GM12878 (cell line): ENCODE measurements around the gene ZKSCAN8. TPM values are rescaled to one million over a fixed set of nuclear protein-coding genes. Genes with fewer than 3 reads are reported as not detected.

ENCODE experiments used
- ATAC-seq: fragments of 200-7000 bp; cut with Tn5 transposase; 3 replicates; pipeline ENCODE4 v1.9.1; 2020; ENCODE audit warnings: mild to moderate bottlenecking, moderate library complexity
- BruUV-seq: library from RNA; stranded (reverse); fragments of 400-500 nt; replicated peaks from 2 replicates; lab custom pipeline; 2021; lab: Mats Ljungman, UMichigan
- CTCF ChIA-PET: fragments of 300-600 bp; sonication (Branson Sonifier 250); formaldehyde crosslinking; extraction: SDS; loops from one replicate; lab custom pipeline; 2021; ENCODE audit warnings: inconsistent platforms; lab: Yijun Ruan, JAX
- POLR2A ChIA-PET: fragments of 350-600 bp; formaldehyde crosslinking; extraction: SDS; loops from one replicate; lab custom pipeline; 2021; ENCODE audit warnings: inconsistent platforms; lab: Charles Lee
- RAD21 ChIA-PET: fragments of 300-600 bp; sonication (Branson Sonifier 250); formaldehyde crosslinking; loops from one replicate; lab custom pipeline; 2023; ENCODE audit warnings: antibody characterized with exemption; ENCODE audit not compliant: unreplicated experiment; lab: Charles Lee
- SMC1A ChIA-PET: fragments of 300-600 bp; sonication (Branson Sonifier 250); formaldehyde crosslinking; loops from one replicate; lab custom pipeline; 2023; ENCODE audit not compliant: unreplicated experiment, uncharacterized antibody; lab: Charles Lee
- DNase-seq: peaks from one replicate; pipeline ENCODE4 v3.0.0-alpha.2; 2011; ENCODE audit warnings: low read depth, low spot score
- FAIRE-seq: peaks from 3 replicates; lab custom pipeline; 2011; peaks lifted over from hg19 to GRCh38; lab: Jason Lieb, UNC
- H2AFZ ChIP-seq: 2 replicates; pipeline ENCODE4 v1.6.0; 2011; ENCODE audit warnings: low read depth, low read length, control low read depth; ENCODE audit not compliant: control insufficient read depth
- H3K27ac ChIP-seq: 2 replicates; pipeline ENCODE4 v1.5.1; 2011; ENCODE audit warnings: control low read depth; ENCODE audit not compliant: control insufficient read depth, insufficient read depth
- H3K27me3 ChIP-seq, 2 experiments: replicated peaks in 1 of 2; 2 replicates each; pipeline versions ENCODE4 v1.6.0 to v1.6.1; 2011; ENCODE audit warnings: low read length in 1 of 2; ENCODE audit not compliant: control insufficient read depth in 2 of 2, insufficient read depth in 2 of 2
- H3K36me3 ChIP-seq, 2 experiments: 2 replicates each; pipeline ENCODE4 v1.5.1; 2011; ENCODE audit warnings: low read length in 1 of 2; ENCODE audit not compliant: control insufficient read depth in 2 of 2, insufficient read depth in 2 of 2
- H3K4me1 ChIP-seq: 2 replicates; pipeline ENCODE4 v1.6.1; 2011; ENCODE audit warnings: mild to moderate bottlenecking, low read length, moderate library complexity, mixed read lengths; ENCODE audit not compliant: control insufficient read depth, insufficient read depth
- H3K4me2 ChIP-seq: 2 replicates; pipeline ENCODE4 v1.6.0; 2011; ENCODE audit warnings: control low read depth; ENCODE audit not compliant: control insufficient read depth, insufficient read depth
- H3K4me3 ChIP-seq: fragments of 200-600 bp; sonication (generic); 2 replicates; pipeline ENCODE4 v1.5.1; 2016
- H3K79me2 ChIP-seq: 2 replicates; pipeline ENCODE4 v1.6.0; 2011; ENCODE audit warnings: low read length; ENCODE audit not compliant: control insufficient read depth, insufficient read depth
- H3K9ac ChIP-seq: 2 replicates; pipeline ENCODE4 v1.8.0; 2011; ENCODE audit warnings: low read length, control low read depth, mixed read lengths; ENCODE audit not compliant: control insufficient read depth, insufficient read depth
- H3K9me3 ChIP-seq: replicated peaks from 3 replicates; pipeline ENCODE4 v1.5.1; 2011; ENCODE audit warnings: mild to moderate bottlenecking, low read length; ENCODE audit not compliant: control insufficient read depth, insufficient read depth
- H4K20me1 ChIP-seq: 2 replicates; pipeline ENCODE4 v1.6.0; 2011; ENCODE audit not compliant: control insufficient read depth, insufficient read depth
- BMI1 ChIP-seq: fragments of 450-650 bp; IDR thresholded peaks from 2 replicates; pipeline ENCODE4 v1.6.1; 2016; ENCODE audit warnings: mild to moderate bottlenecking, moderate library complexity, borderline replicate concordance
- CTCF ChIP-seq, 3 experiments: IDR thresholded peaks in 2 of 3; conservative IDR thresholded peaks in 1 of 3; 2 replicates each; pipeline ENCODE4 v1.5.1; 2011; ENCODE audit warnings: low read depth in 3 of 3, low read length in 3 of 3, mild to moderate bottlenecking in 3 of 3, control low read depth in 2 of 3, moderate library complexity in 2 of 3, inconsistent platforms in 1 of 3, mixed read lengths in 1 of 3; ENCODE audit not compliant: control insufficient read depth in 2 of 3, insufficient read depth in 1 of 3; ENCODE audit errors: extremely low read depth in 1 of 3
- EP300 ChIP-seq, 2 experiments: fragments of 150-350 bp in 1 of 2; IDR thresholded peaks; 2 replicates each; pipeline ENCODE4 v1.6.1; 2011 to 2012; ENCODE audit warnings: low read depth in 2 of 2, low read length in 2 of 2, borderline replicate concordance in 1 of 2, improper control_type of control experiment in 1 of 2, inconsistent platforms in 1 of 2; ENCODE audit not compliant: control insufficient read depth in 1 of 2
- HDAC6 ChIP-seq: fragments of 200-600 bp; sonication (generic); IDR thresholded peaks from one replicate; pipeline ENCODE4 v1.8.0; 2017; ENCODE audit warnings: antibody characterized with exemption; ENCODE audit not compliant: unreplicated experiment
- LARP7 ChIP-seq: fragments of 450-650 bp; IDR thresholded peaks from 2 replicates; pipeline ENCODE4 v1.6.1; 2017; ENCODE audit warnings: mild to moderate bottlenecking
- MEF2B ChIP-seq: fragments of 450-650 bp; IDR thresholded peaks from 2 replicates; pipeline ENCODE4 v1.6.1; 2018; ENCODE audit warnings: mild to moderate bottlenecking, moderate library complexity; ENCODE audit not compliant: partially characterized antibody, poor library complexity, severe bottlenecking
- RAD21 ChIP-seq: IDR thresholded peaks from 2 replicates; pipeline ENCODE4 v1.6.1; 2011; ENCODE audit warnings: mild to moderate bottlenecking, low read depth, low read length, moderate library complexity; ENCODE audit not compliant: insufficient read depth
- WGBS: methylation state at CpG from one replicate; pipeline ENCODE4 v1.1.6; 2016; ENCODE audit warnings: low lambda C conversion rate; ENCODE audit not compliant: insufficient replicate concordance, insufficient coverage; ENCODE audit errors: missing lambda C conversion rate; 5-methylcytosine and 5-hydroxymethylcytosine counted together
- in situ Hi-C: fragments of 300-500 bp; cut with MboI; formaldehyde crosslinking; loops from 9 replicates; pipeline ENCODE4 v1.14.3; 2018; ENCODE audit warnings: mixed read lengths
- intact Hi-C: fragments of 100-400 bp; cut with micrococcal nuclease; formaldehyde crosslinking; loops from one replicate; pipeline ENCODE4 v1.14.2; 2022; ENCODE audit not compliant: unreplicated experiment
- polyA plus RNA-seq, 11 experiments: library from polyadenylated mRNA; depleted of rRNA in 4 of 11; unstranded in 6 of 11; stranded (reverse) in 5 of 11; fragments of >200 nt; fragmentation: Nextera tagmentation in 4 of 11; fragmentation: Illumina TruSeq in 1 of 11; extraction: Ambion mirVana in 4 of 11; extraction: Trizol in 1 of 11; gene quantifications; 1 replicate in 1 of 11; 2 replicates in 10 of 11; pipeline versions ENCODE4 v1.2.1 to v1.2.3, GENCODE V29; 2011 to 2016; ENCODE audit warnings: inconsistent platforms in 2 of 11, missing spikeins in 2 of 11, low read depth in 1 of 11
- total RNA-seq, 4 experiments: library from RNA; depleted of rRNA in 3 of 4; stranded (reverse); fragments of >200 nt in 3 of 4; fragmentation: Illumina TruSeq in 1 of 4; extraction: Trizol in 1 of 4; gene quantifications; 2 replicates each; pipeline versions ENCODE4 v1.2.1 to v1.2.3, GENCODE V29; 2013 to 2021
- TF ChIP-seq, protein P1 (sequence below): fragments of 450-650 bp; IDR thresholded peaks from 2 replicates; pipeline ENCODE4 v1.6.1; 2014; ENCODE audit warnings: mild to moderate bottlenecking
- TF ChIP-seq, protein P2 (sequence below): fragments of 450-650 bp; formaldehyde crosslinking; IDR thresholded peaks from 2 replicates; pipeline ENCODE4 v1.5.0; 2022; ENCODE audit warnings: mild to moderate bottlenecking, missing genetic modification characterization

The ZKSCAN8 gene
- total and polyA plus RNA-seq, 10 of the 15 experiments (the other 5 are each of a cell fraction or from before 2014, with no cell fraction given) = 1.0 to 17.9 (median 8.7) TPM

GRCh38 chr6:28115799-28116198 is 25.9 kb upstream of the ZKSCAN8 start (continued):
- TF ChIP-seq EP300 (IDR thresholded peaks at IDR 0.05; ENCODE audit: borderline replicate concordance in 1 of 2, control insufficient read depth in 1 of 2, low read depth in 2 of 2, low read length in 2 of 2) (no peak), LARP7 (no peak), HDAC6 (no peak), MEF2B (no peak), BMI1 (no peak)
- TF ChIP-seq, protein P1, sequence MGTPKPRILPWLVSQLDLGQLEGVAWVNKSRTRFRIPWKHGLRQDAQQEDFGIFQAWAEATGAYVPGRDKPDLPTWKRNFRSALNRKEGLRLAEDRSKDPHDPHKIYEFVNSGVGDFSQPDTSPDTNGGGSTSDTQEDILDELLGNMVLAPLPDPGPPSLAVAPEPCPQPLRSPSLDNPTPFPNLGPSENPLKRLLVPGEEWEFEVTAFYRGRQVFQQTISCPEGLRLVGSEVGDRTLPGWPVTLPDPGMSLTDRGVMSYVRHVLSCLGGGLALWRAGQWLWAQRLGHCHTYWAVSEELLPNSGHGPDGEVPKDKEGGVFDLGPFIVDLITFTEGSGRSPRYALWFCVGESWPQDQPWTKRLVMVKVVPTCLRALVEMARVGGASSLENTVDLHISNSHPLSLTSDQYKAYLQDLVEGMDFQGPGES = no peak

- Histone ChIP-seq H3K9me3 (no peaks in the 10 kb centered on the region), H3K36me3 (peaks cover 0 to 21% of the 10 kb centered on the region in 2 experiments; a peak in 3 of 4 replicates), H3K4me2 (no peak overlapping the region), H3K9ac (no peak overlapping the region), H4K20me1 (no peaks in the 10 kb centered on the region; the same call in 1 of the 2 replicates), H3K27me3 (no peaks in the 10 kb centered on the region), H3K27ac (no peak overlapping the region), H3K4me1 (no peaks in the 10 kb centered on the region), H2AFZ (no peak overlapping the region), H3K79me2 (no peaks in the 10 kb centered on the region), H3K4me3 (no peak overlapping the region)
- CTCF ChIA-PET = interaction anchor here (0.9 to 1.5 kb wide), 4 partner anchors 13 to 238 kb away, joined by 3 to 7 read pairs (median 4); no protein-coding TSS in a partner anchor
- BruUV-seq = no TSS peak
- in situ Hi-C loops (no loop called here), intact Hi-C loops (no loop called here)
- POLR2A ChIA-PET = interaction anchor here (1.5 kb wide), 1 partner anchor 9 kb away, joined by 3 read pairs; no protein-coding TSS in a partner anchor
- FAIRE-seq (no peak), DNase-seq (no peak), ATAC-seq (no peak; the same call in 2 of the 3 replicates)
- TF ChIP-seq, protein P2, sequence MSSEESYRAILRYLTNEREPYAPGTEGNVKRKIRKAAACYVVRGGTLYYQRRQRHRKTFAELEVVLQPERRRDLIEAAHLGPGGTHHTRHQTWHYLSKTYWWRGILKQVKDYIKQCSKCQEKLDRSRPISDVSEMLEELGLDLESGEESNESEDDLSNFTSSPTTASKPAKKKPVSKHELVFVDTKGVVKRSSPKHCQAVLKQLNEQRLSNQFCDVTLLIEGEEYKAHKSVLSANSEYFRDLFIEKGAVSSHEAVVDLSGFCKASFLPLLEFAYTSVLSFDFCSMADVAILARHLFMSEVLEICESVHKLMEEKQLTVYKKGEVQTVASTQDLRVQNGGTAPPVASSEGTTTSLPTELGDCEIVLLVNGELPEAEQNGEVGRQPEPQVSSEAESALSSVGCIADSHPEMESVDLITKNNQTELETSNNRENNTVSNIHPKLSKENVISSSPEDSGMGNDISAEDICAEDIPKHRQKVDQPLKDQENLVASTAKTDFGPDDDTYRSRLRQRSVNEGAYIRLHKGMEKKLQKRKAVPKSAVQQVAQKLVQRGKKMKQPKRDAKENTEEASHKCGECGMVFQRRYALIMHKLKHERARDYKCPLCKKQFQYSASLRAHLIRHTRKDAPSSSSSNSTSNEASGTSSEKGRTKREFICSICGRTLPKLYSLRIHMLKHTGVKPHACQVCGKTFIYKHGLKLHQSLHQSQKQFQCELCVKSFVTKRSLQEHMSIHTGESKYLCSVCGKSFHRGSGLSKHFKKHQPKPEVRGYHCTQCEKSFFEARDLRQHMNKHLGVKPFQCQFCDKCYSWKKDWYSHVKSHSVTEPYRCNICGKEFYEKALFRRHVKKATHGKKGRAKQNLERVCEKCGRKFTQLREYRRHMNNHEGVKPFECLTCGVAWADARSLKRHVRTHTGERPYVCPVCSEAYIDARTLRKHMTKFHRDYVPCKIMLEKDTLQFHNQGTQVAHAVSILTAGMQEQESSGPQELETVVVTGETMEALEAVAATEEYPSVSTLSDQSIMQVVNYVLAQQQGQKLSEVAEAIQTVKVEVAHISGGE (CRISPR knock-in tag) = no peak
- peak in 1 of 3 experiments; percentile 19; a peak in 2 of 6 replicates for TF ChIP-seq CTCF (IDR thresholded peaks at IDR 0.05 in 2 of 3, conservative IDR thresholded peaks at IDR 0.05 in 1 of 3; ENCODE audit: control insufficient read depth in 2 of 3, extremely low read depth in 1 of 3, insufficient read depth in 1 of 3, low read depth in 3 of 3, low read length in 3 of 3)
- TF ChIP-seq RAD21 = peak; percentile 8; the same call in 1 of the 2 replicates
- SMC1A ChIA-PET = interaction anchor here (1.0 to 2.4 kb wide), 3 partner anchors 10 to 150 kb away, joined by 3 to 7 read pairs (median 5); partner anchors contain the start of gene ZSCAN26
- RAD21 ChIA-PET = no interaction called here
- 98% methylated on average over 2 of the region's 2 CpGs for WGBS
Measured at GRCh38 chr6:28117386-28118050, 24.2 kb upstream of the ZKSCAN8 start.
